Stimulated activated CD4-positive, alpha-beta T cell treated with anti-CD3 and anti-CD28 coated beads, Interleukin-15, amount 100 ng/mL, for 1 hour (primary cell): ENCODE results near the gene MARCOL.

ENCODE experiments used
- DNase-seq, 2 donors: peaks; one replicate each; pipeline ENCODE4 v3.0.0-alpha.2; 2020; ENCODE audit warnings: low read depth in 1 of 2, low spot score in 1 of 2

MARCOL gene

DNA sequence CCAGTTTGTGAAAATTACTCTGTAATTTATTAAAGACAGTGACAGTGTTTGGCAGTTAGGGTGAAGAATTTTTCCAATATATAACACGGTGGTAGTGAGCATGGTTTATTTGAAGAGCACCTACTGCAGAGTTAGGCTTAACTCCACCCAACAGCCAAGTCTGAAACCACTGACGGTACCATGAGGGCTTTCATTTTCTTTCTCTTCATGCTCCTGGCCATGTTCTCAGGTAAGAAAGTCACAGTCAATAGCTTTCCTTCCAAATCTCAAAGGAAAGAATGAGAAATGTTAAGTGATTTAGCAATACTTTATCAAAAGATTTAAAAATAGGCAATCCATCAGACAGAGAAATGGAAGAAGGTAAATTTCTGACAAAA lies at the start of gene MARCOL:
TSS of gene MARCOL (plus strand) at position 108 of the 377 bp plus-strand sequence. CDS start at position 181, 73 bp downstream.
- no peak for DNase-seq

DNA sequence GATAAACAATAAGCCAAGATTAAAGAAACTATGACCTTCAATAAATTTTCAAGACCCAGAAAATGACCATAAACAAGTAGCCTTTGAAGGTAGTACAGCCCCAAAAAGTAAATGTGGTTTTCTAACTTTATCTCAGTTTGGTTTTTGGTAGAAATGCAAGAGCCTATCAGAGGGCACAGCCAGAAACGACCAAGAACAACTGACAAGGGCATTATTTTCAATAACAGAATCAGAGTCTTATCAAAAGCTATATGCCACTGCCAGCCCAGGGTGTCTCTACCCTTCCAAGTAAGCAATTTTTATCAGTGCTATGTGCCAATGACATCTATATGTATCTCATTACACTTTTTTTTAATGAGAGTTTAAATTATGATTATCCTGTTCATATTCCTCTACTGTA lies 47.3 kb upstream of the MARCOL start:
- DNase-seq: no peak

GRCh38 chr5:148193202-148193601 lies 45.1 kb upstream of the MARCOL start:
- DNase-seq: no peak

DNA sequence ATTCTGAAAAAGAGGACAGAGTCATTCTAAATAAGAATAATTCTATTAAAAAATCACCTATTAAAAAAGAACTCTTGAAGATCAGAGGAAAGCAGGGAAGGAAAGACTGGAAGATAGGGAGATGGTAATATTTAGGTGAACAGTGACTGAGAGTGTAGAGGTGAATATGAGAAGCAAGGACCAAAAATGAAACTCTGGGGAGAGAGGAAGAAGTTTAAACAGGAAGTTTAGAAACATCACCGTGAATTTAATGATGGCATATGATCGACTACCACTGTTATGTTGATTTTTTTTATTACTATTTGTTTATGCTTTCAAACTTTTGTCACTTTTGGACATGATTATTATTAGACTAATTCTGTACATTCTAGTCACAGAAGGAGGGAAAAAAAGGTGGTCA lies 37.2 kb upstream of the MARCOL start:
- no peak for DNase-seq

DNA sequence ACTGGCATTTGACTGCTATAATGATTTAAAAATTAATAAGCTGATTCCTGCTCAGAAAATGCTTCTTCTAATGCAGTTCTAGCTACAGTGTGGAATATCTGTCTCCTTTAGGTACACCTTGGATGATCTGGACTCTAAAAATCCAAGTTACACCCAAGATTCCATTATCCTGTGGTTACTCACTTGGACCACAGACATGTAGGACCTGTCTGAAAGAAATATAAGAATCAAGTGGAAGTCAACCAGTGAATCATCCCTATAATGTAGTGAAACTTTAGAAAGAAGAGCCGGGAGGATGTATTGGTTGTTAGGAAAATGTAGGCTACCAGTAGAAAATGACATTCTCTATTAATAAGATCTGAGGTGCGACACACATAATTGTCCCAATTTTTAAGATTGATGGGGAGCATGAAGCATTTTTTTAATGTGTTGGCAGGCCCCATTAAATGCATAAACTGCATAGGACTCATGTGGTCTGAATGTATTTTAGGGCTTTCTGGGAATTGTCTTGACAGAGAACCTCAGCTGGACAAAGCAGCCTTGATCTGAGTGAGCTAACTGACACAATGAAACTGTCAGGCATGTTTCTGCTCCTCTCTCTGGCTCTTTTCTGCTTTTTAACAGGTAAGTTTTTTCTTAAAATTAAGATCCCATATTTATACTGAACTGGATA lies 35.7 kb upstream of the MARCOL start, which contains the start of gene SPINK6:
TSS of gene SPINK6 (plus strand) at position 512 of the 673 bp plus-strand sequence. CDS start at position 567, 55 bp downstream.
- DNase-seq: no peak

GRCh38 chr5:148205044-148205806 lies 33.1 kb upstream of the MARCOL start:
- no peak for DNase-seq

DNA sequence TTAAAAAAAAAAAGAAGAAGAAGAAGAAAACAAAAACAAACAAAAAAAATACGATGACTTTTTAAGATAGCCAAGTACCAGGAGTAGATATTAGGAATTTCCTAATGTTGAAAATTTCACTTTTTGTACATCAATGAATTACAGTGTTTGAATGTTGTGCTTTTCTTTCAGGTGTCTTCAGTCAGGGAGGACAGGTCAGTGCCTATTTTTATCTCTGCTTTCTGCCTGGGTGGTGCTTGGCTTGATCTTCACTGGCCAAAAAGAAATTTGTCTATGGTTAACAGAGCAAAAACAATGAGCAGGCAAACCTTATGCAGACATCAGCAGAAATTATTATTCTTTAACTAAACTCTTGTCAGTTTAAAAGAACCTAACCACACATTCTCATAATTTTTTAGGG lies 32.5 kb upstream of the MARCOL start:
- no peak for DNase-seq

DNA sequence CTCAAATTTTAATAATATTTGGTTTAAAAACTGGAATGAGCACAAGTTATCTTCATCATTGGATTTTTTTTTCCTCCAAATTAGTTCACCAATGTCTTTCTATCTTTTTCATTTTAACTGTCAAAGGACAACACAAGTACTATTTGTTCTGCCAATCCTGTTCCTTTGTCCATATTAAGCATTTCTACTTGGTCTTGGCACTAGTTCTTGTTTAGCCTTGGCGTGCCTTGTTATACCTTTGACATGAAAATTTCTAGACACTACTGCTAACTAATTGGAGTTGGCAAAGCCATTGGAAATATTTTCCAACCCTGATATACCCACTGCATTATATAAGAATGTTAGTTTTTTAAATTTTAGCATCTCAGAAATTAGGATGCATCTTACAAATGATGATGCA lies 31.7 kb upstream of the MARCOL start:
- no peak for DNase-seq

- no peak for DNase-seq
Measured at GRCh38 chr5:148208226-148208625, 30.1 kb upstream of the MARCOL start.

DNA sequence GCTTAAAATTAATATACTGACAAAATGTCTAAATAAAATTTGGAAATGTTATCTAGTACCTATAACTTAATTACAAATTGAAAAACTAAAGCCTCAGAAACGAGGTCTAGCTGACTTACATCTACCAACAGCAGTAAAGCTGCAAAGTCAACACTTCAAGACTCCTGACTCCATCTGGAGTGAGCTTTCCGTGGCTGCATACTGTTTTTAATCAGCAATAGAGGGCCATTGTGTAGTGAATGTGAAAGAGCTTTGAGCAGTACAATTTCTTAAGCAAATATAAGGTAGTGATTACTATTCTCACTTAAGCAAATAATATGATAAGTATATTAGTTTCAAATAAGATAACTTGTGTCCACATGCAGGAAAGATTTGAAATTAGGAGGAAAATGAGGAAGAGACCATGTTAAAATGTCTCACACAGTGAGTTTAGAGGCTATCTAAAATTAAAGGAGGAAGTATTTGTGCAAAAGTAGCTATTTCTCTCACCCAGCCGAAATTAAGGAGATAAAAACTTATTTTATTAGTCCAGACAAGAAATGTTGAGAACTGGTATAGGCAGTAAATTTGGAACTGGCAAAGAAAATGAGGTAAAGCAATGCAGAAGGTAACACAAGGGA lies 29.1 kb upstream of the MARCOL start:
- DNase-seq: no peak

GRCh38 chr5:148214665-148215185 lies 23.6 kb upstream of the MARCOL start:
- no peak for DNase-seq

GRCh38 chr5:148221508-148221907 lies 16.8 kb upstream of the MARCOL start:
- no peak for DNase-seq

GRCh38 chr5:148224117-148224742 lies 14.1 kb upstream of the MARCOL start:
- DNase-seq: no peak

DNA sequence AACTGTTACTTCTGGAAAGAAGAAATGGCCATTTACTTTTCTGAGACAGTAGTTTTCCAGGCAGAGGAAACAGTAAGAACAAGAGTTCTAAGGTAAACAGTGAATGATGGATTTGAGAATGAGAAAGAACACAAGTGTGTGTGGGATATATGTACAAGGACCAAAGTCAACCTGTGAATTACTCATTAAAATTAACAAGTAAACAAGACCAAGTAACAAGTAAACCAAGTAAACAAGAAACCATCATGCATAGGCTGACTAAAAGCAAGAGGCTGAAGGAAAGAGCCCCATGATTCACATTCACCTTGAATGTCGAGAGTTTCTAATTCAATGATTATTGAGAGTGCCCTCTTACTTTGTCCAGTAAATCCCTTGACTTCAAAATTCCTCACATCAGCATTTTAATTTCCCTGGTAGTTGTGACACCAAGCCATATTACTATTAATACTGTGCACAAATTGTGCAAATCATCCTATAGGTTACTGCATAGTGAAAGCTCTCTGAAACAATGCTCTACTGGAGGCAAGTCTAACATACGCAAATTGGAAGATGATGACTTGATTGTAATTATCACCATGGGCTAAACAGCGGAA lies 9.8 kb upstream of the MARCOL start:
- DNase-seq: no peak

DNA sequence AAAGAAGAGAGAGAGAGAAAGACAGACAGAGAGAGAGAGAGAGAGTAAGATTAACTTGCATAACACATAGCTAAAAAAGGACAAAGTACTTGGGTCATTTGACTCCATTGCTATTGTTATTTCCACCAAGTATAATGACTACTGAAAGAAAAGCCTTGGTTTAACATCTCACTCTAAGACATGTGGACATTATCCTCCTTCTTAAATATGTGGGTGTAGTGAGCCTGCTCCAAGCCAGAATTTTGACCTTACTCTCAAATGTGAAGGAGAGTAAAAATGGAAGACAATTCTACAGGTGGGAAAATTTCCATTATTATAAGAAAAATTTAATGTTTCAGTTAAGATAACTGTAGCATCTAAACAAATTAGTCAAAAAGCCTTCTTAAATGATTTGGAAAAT lies 8.5 kb upstream of the MARCOL start:
- DNase-seq: no peak

DNA sequence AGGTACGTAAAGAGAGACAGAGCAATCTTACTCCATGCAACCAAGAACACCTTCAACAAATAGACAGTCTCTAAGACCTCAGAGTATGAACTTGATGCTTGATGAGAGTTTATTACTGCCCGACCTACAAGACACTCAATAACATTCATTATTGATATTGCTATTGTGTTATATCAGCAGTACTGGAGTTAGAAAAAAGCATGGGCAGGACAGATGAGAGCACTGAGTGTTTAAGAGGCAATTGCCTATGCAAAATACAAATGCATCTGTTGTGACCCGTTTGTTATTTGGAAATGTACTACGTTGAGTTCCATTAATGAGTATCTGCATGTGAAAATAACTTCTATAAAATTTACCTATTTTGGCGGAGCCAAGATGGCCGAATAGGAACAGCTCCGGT lies 8.1 kb upstream of the MARCOL start:
- DNase-seq: no peak

DNA sequence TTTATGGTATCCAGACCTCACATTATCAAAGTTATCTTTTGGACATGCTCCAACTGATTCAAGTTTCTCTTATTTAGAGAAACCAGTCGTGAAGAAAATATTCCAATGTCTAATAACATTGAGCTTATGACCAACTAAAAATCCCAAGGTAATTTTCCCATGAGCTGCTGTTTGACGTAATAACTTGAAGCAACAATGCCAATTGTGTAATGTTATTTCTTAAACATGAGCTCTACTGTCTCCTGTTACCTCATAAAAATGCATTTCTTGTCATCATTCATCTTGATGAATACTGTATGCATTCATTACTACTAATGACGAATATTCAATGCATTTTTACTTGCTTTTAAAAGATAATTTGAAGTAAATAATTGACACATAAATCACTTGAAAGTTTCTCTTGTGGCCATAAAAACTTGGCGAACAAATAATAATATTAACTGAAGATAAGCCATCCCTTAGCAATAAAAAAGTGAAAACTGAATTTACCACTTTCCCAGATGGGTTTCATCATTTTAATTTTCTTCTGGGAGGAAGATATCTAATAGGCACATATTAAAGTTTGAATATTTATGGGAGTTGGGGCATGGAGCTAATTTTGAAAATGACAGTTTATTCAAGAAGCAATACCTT lies 424 bp upstream of the MARCOL start:
- no peak for DNase-seq

DNA sequence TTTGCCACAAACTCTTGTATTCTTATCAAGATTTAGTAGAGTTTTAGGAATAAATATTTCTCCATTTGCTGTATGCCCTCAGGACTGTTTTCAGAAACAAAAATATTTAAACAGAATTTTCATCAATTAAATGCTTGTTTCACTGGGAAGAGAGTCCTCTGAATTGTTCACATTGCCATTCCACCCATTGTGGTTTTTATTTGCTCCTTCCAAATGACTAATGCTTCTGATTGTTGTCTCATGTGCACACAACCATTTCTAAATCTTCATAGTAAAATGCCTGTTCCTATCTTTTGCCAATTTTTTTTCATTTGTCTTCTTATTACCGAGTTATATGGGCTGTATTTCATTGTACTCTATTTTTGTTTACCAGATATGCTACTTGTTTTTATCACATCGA lies 10.6 kb downstream of the MARCOL start:
- DNase-seq: no peak

- DNase-seq: no peak
Measured at GRCh38 chr5:148255456-148255855, 17.1 kb downstream of the MARCOL start.

DNA sequence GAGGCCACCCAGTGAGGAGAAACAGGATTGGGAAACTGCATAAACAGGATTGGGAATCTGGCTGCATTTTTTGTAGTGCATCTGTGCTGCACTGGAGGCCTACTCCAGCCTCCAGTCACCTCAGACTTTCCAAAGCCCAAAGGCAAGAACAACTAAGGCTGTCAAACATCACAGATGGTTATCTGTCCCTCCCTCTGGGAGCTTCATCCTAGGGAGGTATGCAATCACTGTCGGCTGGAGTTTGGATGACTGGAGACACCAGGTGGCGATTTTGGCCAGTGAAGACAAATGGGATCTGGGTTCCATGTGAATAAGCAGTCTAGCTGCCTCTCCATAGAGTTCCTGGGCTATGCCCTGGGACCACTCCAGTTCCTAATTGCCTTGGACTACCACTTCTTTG lies 21.0 kb downstream of the MARCOL start:
- DNase-seq: no peak

DNA sequence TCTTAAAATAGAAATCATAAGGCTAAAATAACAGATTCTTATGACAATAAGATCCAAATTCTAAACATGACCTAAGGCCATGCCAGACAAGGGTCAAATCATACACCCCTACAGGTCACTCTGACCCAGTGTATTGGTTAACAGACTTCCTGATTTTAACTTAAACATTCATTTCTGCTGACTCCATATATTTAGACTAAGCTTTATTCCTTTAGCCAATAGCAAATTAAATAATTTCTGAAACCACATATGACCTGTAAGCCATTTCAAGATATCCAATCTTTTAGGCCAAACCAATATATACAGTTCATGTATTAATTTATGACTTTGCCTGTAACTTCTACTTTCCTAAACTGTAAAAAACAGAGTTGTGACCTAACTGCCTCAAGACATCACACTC lies 22.9 kb downstream of the MARCOL start:
- DNase-seq: no peak
